HPDE6-E6E7 (cell line): ENCODE data around the gene RFPL3.
"Not testable (repeated sequence)": the region's sequence is repeated elsewhere in the genome, so short reads cannot be mapped to it uniquely, and the experiment has no call there.

Experiments
- DNase-seq: peaks from one replicate; pipeline ENCODE4 v3.0.0; 2011; ENCODE audit warnings: missing footprints; ENCODE audit errors: extremely low spot score

RFPL3 gene

GRCh38 chr22:32329202-32329645, 28.4 kb upstream of the RFPL3 start:
- no peak for DNase-seq

- no peak for DNase-seq
Measured at GRCh38 chr22:32331236-32331917, 26.3 kb upstream of the RFPL3 start.

- DNase-seq = no peak
Measured at GRCh38 chr22:32331918-32332725, 25.5 kb upstream of the RFPL3 start.

DNA sequence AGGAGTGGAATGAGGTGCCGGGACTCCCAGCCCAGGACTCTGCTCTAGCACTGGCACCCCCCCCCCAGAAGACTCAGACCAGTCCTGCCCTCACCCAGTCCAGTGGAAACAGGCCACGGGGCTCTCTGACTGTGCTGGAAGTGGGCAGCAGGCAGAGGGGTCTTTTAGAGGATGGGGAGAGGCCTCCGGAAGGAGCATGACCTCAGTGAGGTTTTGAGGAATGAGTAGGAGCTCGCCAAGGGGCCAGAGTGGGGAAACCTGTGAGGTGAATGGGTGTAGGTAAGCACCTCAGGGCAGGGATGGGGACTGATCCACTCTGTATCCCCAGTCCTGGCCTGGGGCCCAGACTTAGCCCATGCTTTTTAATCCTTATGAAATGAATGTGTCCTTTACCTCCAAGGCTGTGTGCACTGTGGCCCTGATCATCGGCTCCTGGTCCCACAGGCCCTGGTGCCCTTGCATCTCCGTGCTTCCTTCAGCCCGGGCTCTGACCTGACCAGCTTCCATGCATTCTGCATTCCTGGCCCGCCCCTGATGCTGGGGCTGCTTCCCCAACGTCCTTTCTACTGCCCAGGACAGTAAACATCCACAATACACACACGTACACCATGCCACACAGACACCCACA, 24.4 kb upstream of the RFPL3 start:
- DNase-seq = no peak

DNA sequence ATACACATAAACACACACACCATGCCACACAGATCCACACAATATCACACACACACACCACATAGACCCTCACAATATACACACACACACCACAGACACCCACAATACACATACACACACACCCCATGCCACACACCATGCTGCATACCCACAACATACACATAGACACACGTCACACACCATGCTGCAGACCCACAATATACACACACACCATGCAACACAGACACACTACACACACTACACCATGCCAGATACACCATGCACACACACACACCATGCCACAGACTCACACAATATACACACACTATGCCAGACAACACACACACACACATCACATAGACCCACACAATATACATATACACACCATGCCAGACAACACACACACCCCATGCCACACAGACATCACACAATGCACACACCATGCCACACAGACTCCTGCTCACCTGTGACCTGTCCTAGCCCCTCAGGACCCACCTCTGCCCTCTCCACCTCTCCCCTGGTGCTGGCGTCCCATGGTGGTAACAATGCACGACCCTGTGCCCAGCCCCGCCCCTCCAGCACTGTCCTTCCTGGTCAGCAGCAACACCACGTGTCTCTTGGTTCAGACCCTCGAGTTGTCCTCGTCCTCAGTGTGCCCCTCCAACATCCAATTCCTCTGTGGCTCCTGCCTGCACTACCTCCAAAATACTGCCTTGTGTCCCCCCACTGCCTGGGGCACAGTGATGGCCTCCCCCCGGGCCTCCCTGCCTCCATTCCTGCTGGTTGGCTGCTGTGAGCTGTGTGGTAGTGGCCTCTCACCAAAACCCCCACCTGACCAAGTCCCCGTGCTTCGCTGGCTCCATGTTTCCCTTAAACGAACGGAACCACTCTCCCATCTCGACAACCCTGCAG, 23.7 kb upstream of the RFPL3 start:
- no peak for DNase-seq

DNA sequence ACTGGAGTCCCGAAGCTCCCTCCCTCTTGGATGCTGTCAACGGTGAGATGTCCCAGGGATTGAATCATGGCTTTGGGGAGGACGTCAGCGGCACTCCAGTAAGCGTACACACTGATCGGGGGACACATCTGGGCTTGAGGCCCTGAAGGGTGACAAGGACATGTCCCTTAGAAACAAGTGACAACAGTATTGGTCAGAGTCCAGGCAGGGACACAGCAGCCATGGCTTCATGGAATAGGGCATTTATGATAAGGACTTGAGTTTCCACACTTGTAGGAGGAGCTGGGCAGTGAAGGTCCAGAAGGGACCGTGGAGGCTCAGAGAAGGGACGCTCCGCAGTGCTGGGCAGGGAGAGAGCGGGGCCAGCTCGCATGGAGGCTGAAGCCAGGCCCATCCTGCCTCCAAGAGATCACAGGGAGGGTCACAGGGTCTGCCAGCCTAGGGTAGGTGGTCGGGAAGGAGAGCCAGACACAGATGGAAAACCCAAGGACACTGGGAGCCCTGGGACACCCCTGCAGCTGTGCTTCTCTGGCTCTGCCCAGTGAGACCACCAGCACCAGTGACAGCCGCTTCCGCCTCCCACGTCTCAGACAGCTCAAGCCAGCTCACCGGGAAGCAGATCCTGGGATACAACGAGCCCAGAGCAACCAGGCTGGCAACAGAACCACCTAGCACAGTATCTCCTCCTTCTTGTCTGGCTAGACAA, 22.9 kb upstream of the RFPL3 start:
- DNase-seq = no peak

GRCh38 chr22:32335471-32335870, 22.2 kb upstream of the RFPL3 start:
- DNase-seq = no peak

GRCh38 chr22:32336121-32336603, 21.5 kb upstream of the RFPL3 start:
- no peak for DNase-seq

GRCh38 chr22:32336771-32337424, 20.8 kb upstream of the RFPL3 start:
- no peak for DNase-seq

GRCh38 chr22:32337425-32337824, 20.2 kb upstream of the RFPL3 start:
- not testable (repeated sequence) for DNase-seq

DNA sequence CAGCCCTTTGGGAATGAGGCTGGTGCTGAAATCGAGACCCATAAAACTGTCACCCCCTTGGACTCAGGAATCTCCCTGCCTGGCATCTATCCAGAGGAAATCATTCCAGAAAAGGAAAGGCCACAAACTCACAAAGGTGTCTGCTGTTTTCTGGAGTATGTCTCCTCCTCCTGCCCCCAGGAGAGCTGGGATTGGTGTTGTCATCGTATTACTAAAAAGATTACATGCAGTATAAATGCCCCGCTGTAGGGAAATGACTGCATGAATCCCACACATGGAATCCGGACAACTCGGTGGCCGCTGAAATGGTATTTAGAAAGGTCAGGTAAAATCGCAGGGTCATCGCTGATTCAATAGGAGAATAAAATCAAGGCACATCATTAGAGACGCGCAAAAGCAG, 18.9 kb upstream of the RFPL3 start:
- no peak for DNase-seq

- DNase-seq = no peak
Measured at GRCh38 chr22:32339190-32340012, 18.3 kb upstream of the RFPL3 start.

DNA sequence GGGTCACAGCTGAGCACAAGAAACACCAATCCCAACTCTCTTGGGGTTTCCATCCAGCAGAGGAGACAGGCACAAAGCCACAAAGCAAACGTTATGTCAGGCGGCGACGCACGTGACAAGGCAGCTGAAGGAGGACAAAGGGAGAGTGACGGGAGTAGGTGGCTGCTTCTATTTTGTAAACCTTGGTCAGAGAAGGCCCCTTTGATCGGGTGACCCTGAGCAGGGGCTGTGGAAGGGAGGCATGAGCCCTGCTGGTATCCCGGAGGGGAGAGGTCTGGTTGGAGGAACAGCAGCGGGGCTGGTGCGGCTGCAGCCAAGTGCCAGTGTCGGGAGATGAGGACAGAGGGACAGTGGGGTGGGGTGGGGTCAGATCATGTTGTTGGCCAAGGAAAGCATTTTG, 17.3 kb upstream of the RFPL3 start:
- DNase-seq = no peak

- no peak for DNase-seq
Measured at GRCh38 chr22:32341122-32341740, 16.4 kb upstream of the RFPL3 start.

DNA sequence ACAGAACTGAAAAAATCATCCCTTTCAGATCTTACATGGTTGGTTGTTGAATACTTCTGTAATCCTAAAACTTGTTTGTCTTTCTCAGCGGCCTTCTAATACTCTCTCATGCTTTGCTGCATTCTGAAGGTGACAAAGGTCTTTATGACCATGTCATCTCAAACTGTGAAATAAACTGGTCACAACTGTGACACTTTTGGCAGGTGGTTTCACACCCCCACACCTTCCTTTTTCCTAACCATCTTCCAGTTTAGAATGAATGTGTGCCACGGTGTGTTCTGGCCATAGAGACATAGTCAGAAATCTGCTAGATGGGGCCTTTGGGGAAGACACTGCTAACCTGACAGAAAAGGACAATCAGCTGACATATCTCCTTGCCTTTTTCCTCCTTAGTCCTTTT, 14.7 kb upstream of the RFPL3 start:
- no peak for DNase-seq

GRCh38 chr22:32343941-32344340, 13.7 kb upstream of the RFPL3 start:
- DNase-seq = no peak

DNA sequence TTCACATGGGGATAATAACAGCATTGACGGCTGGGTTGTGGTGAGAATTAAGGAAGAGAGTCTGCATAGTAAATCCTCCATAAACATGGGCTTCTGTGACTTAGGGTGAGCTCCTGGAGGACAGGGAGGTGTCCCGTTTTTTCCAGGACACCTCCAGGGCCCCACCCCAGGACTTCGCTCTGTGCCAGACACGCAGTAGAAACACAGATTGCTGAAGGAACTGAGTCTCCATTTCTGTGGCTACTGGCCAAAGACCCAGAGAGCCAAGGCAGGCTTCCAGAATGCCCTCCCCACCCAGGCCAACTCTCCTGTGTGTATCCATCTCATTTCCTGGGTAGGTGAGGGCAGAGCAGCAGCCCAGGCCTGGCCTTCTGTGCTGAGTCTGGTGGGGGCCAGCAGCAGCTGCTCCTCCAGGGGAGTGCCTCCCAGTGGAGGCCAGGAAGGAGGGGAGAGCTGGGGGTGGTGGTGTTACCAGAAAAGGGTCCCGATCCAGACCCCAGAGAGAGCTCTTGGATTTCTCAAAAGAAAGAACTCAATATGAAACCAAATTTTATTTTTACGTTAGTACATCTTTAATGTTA, 9.5 kb upstream of the RFPL3 start:
- no peak for DNase-seq

DNA sequence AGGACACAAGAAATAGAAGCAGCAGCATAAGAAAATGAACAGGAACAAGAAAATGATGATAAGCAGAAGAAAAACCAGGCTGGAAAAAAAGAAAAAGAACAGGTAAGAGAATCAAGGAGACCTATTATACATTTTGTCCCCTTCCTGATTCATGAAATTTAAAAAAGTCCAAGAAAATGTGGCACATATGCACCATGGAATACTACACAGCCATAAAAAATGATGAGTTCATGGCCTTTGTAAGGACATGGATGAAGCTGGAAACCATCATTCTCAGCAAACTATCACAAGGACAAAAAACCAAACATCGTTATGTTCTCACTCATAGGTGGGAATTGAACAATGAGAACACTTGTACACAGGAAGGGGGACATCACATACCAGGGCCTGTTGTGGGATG, 5.8 kb upstream of the RFPL3 start:
- not testable (repeated sequence) for DNase-seq

DNA sequence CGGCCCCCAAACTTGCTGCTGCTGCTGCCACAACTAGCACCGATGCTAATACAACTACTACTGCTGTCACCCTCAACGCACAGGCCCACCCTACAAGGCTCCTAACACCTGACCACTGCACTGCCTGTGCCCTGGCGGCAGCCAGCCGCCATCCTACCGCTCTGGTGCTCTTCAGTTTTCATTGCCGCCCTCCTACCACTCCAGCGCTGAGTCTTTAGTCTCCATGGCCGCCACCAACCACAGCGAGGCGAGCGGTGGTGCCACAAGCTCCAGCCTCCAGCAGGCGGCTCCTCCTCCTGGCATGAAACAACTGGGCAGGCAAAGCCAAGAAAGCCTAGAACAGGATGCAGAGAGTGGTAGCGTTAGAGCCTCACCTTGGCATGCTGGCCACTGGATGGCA, 5.0 kb upstream of the RFPL3 start:
- no peak for DNase-seq
